ENCODE data around the gene ARFIP2.

- TF ChIP-seq, protein P1, sequence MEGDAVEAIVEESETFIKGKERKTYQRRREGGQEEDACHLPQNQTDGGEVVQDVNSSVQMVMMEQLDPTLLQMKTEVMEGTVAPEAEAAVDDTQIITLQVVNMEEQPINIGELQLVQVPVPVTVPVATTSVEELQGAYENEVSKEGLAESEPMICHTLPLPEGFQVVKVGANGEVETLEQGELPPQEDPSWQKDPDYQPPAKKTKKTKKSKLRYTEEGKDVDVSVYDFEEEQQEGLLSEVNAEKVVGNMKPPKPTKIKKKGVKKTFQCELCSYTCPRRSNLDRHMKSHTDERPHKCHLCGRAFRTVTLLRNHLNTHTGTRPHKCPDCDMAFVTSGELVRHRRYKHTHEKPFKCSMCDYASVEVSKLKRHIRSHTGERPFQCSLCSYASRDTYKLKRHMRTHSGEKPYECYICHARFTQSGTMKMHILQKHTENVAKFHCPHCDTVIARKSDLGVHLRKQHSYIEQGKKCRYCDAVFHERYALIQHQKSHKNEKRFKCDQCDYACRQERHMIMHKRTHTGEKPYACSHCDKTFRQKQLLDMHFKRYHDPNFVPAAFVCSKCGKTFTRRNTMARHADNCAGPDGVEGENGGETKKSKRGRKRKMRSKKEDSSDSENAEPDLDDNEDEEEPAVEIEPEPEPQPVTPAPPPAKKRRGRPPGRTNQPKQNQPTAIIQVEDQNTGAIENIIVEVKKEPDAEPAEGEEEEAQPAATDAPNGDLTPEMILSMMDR (IDR thresholded peaks at IDR 0.05 in 8 of 11, conservative IDR thresholded peaks at IDR 0.05 in 3 of 11) = no peak
- TF ChIP-seq POLR2AphosphoS5 (IDR thresholded peaks at IDR 0.05) = no peak
Measured at GRCh38 chr11:6433998-6434660, 47.0 kb downstream of the ARFIP2 start.

All from spleen (tissue), 7 donors.